HL-60 (cell line): Measurements from ENCODE around the gene UNKL.

Experiments
- CTCF ChIP-seq: IDR thresholded peaks from one replicate; pipeline ENCODE4 v1.5.1; 2011; ENCODE audit warnings: low read length, control low read depth, inconsistent platforms; ENCODE audit not compliant: insufficient read depth
- GABPA ChIP-seq: IDR thresholded peaks from 2 replicates; pipeline ENCODE4 v1.6.1; 2012; ENCODE audit warnings: low read depth
- POLR2AphosphoS5 ChIP-seq: IDR thresholded peaks from 2 replicates; pipeline ENCODE4 v1.6.1; 2012; ENCODE audit warnings: low read depth
- REST ChIP-seq: IDR thresholded peaks from 2 replicates; pipeline ENCODE4 v1.6.1; 2012; ENCODE audit warnings: low read depth; ENCODE audit not compliant: insufficient replicate concordance

- TF ChIP-seq CTCF (no peak), GABPA (no peak), POLR2AphosphoS5 (no peak), REST (no peak)
Observed at GRCh38 chr16:1335211-1335971, 79.1 kb downstream of the UNKL start.
